ENCODE results near the gene RAB5A. TPM values are rescaled to one million over a fixed set of nuclear protein-coding genes. Genes with fewer than 3 reads are reported as not detected.
"Not testable (repeated sequence)": the region's sequence is repeated elsewhere in the genome, so short reads cannot be mapped to it uniquely, and the experiment has no call there.

RAB5A gene
- total and polyA plus RNA-seq, 2 experiments from 2014 or later = 55.7 to 56.1 TPM

- H3K27me3 ChIP-seq = no peaks in the 10 kb centered on the region
Measured at GRCh38 chr3:19961960-19962359, 15.1 kb downstream of the RAB5A start.

GRCh38 chr3:19967208-19967607 is 20.3 kb downstream of the RAB5A start:
- H3K9me3 ChIP-seq (ENCODE audit: low read depth) = no peaks in the 10 kb centered on the region
- no peak overlapping the region for H3K4me3 ChIP-seq
- H3K27me3 ChIP-seq = no peaks in the 10 kb centered on the region
- no peaks in the 10 kb centered on the region for H3K36me3 ChIP-seq
- peaks cover 2% of the 10 kb centered on the region for H3K4me1 ChIP-seq (ENCODE audit: low read depth)
- no peak for TF ChIP-seq CTCF (IDR thresholded peaks at IDR 0.05; ENCODE audit: low read depth, low read length)
- no peak for DNase-seq (ENCODE audit: low read depth in 1 of 2, low spot score in 1 of 2)
- no peak overlapping the region for H3K27ac ChIP-seq

More at GRCh38 chr3:19961960-19962359, 15.1 kb downstream of the RAB5A start:
- Histone ChIP-seq H3K27ac (peak overlapping the region; percentile 55), H3K4me1 (ENCODE audit: low read depth) (peaks cover 10% of the 10 kb centered on the region), H3K4me3 (no peak overlapping the region), H3K36me3 (peaks cover 4% of the 10 kb centered on the region), H3K9me3 (ENCODE audit: low read depth) (no peaks in the 10 kb centered on the region)
- peak in 1 of 2 donors; percentile 10 for DNase-seq (ENCODE audit: low read depth in 1 of 2, low spot score in 1 of 2)
- TF ChIP-seq CTCF (IDR thresholded peaks at IDR 0.05; ENCODE audit: low read depth, low read length) = no peak

- H3K27ac ChIP-seq = no peak overlapping the region
- H3K36me3 ChIP-seq = no peaks in the 10 kb centered on the region
- no peaks in the 10 kb centered on the region for H3K27me3 ChIP-seq
- no peak for TF ChIP-seq CTCF (IDR thresholded peaks at IDR 0.05; ENCODE audit: low read depth, low read length)
- no peaks in the 10 kb centered on the region for H3K4me1 ChIP-seq (ENCODE audit: low read depth)
- DNase-seq (ENCODE audit: low read depth in 1 of 2, low spot score in 1 of 2) = no peak
- H3K4me3 ChIP-seq = no peak overlapping the region
- H3K9me3 ChIP-seq (ENCODE audit: low read depth) = no peaks in the 10 kb centered on the region
Measured at GRCh38 chr3:19967812-19968211, 20.9 kb downstream of the RAB5A start.

- Histone ChIP-seq H3K9me3 (ENCODE audit: low read depth) (no peaks in the 10 kb centered on the region), H3K4me1 (ENCODE audit: low read depth) (no peaks in the 10 kb centered on the region), H3K36me3 (peaks cover 12% of the 10 kb centered on the region), H3K27ac (peak overlapping the region; percentile 16), H3K27me3 (no peaks in the 10 kb centered on the region), H3K4me3 (no peak overlapping the region)
- peak in 1 of 2 donors; percentile 38 for DNase-seq (ENCODE audit: low read depth in 1 of 2, low spot score in 1 of 2)
- no peak for TF ChIP-seq CTCF (IDR thresholded peaks at IDR 0.05; ENCODE audit: low read depth, low read length)
Measured at GRCh38 chr3:19970327-19970726, 23.4 kb downstream of the RAB5A start.

- no peaks in the 10 kb centered on the region for H3K9me3 ChIP-seq (ENCODE audit: low read depth)
- no peak overlapping the region for H3K4me3 ChIP-seq
- no peaks in the 10 kb centered on the region for H3K4me1 ChIP-seq (ENCODE audit: low read depth)
- H3K36me3 ChIP-seq = peaks cover 29% of the 10 kb centered on the region
- H3K27ac ChIP-seq = no peak overlapping the region
- TF ChIP-seq CTCF (IDR thresholded peaks at IDR 0.05; ENCODE audit: low read depth, low read length) = no peak
- H3K27me3 ChIP-seq = no peaks in the 10 kb centered on the region
- DNase-seq (ENCODE audit: low read depth in 1 of 2, low spot score in 1 of 2) = peak in 1 of 2 donors; percentile 44
Measured at GRCh38 chr3:19972054-19972453, 25.2 kb downstream of the RAB5A start.

- not testable (repeated sequence) for DNase-seq (ENCODE audit: low read depth in 1 of 2, low spot score in 1 of 2); H3K27me3 ChIP-seq; H3K9me3 ChIP-seq (ENCODE audit: low read depth); H3K4me3 ChIP-seq; H3K4me1 ChIP-seq (ENCODE audit: low read depth); H3K27ac ChIP-seq
- peaks cover 10% of the 10 kb centered on the region for H3K36me3 ChIP-seq
Measured at GRCh38 chr3:19988904-19989303, 42.0 kb downstream of the RAB5A start.

Data from cardiac muscle cell (in vitro differentiated cells and primary cell).